ENCODE measurements around the gene ACTG1. TPM values are rescaled to one million over a fixed set of nuclear protein-coding genes. Genes with fewer than 3 reads are reported as not detected.
A peak's percentile ranks its signal among the peaks of the same experiment; 100 is the strongest.

The ACTG1 gene
- total RNA-seq, 1 experiment from 2014 or later, result 4,160 TPM

DNA sequence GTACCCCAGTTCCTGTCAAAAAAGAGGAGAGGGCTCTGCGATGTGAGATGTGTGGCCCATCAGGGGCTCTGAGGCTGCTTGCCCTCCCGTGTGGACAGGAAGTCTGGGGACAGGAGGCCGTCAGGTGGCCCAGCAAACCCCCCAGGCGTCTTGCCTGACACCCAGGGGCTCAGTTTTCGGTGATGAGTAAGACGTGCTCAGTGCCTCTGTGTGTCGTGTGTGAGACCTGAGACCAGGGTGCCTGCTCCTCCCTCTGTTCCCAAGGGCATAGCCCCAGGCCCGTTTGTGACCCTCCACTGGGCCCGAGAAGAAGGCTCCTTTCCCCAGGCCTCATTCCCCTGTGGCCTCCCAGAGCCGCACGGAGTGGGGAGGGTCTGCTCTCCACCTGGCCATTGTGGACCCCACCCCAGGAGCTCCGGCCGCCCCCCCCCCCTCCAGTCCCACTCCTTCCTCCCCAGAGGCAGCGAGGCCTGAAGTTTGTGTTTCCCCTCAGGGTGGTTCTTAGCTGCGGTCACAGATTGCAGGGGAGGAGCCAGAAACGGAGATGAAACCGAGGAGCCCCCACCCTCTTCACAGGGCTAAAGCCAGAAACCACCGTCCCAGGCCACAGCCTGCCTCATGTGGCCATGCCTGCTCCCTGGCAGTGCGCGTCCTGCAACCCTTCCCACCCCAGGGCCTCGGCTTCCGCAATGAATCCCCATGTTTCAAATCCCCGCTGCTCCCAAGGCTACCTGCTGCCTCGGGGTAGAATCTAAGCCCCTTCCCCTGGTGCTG lies 4.9 kb upstream of the ACTG1 start:
- peak overlapping the region; percentile 49 to 67; a peak in 3 of 5 replicates for H3K4me3 Mint-ChIP-seq
- Histone ChIP-seq H3K9me3 (ENCODE audit: control insufficient read depth, low read depth, low read length) (no peaks in the 10 kb centered on the region), H2BK12ac (ENCODE audit: insufficient read length, low read depth, low read length) (no peak overlapping the region), H3K4me1 (ENCODE audit: insufficient read depth, low read length) (peaks cover 4% of the 10 kb centered on the region; the same call in 1 of the 2 replicates), H2AFZ (ENCODE audit: low read length) (no peak overlapping the region), H3K79me2 (ENCODE audit: insufficient read depth, low read length) (peaks cover 7% of the 10 kb centered on the region; the same call in 1 of the 2 replicates), H3K27me3 (ENCODE audit: insufficient read depth, low read length) (no peaks in the 10 kb centered on the region; the same call in 1 of the 2 replicates), H3K23me2 (ENCODE audit: insufficient read length, low read depth, low read length, poor library complexity, severe bottlenecking) (peaks cover 30% of the 10 kb centered on the region), H2BK15ac (ENCODE audit: low read depth, low read length) (no peak overlapping the region), H3K18ac (ENCODE audit: insufficient read length, low read depth, low read length) (no peak overlapping the region), H2BK20ac (ENCODE audit: low read depth, low read length, poor library complexity, severe bottlenecking) (no peak overlapping the region), H2AK5ac (ENCODE audit: insufficient read length, low read length) (no peak overlapping the region), H3K9ac (ENCODE audit: extremely low read depth, insufficient read length, low read length) (no peak overlapping the region), H3K79me1 (ENCODE audit: insufficient read depth, low read depth, low read length, poor library complexity, severe bottlenecking) (peaks cover 2% of the 10 kb centered on the region), H4K8ac (replicated peaks; ENCODE audit: insufficient read length, low read depth, low read length) (no peak overlapping the region), H2BK120ac (ENCODE audit: low read depth, low read length, poor library complexity, severe bottlenecking) (no peak overlapping the region), H3K14ac (ENCODE audit: insufficient read depth, low read length) (no peak overlapping the region), H2BK5ac (ENCODE audit: insufficient read length, low read length) (no peak overlapping the region), H3K27ac (ENCODE audit: insufficient read length, low read depth, low read length) (no peak overlapping the region), H3K23ac (ENCODE audit: insufficient read length, low read depth, low read length) (no peak overlapping the region), H3K4ac (ENCODE audit: low read depth, low read length) (no peak overlapping the region), H4K5ac (ENCODE audit: insufficient read length, low read depth, low read length) (no peak overlapping the region), H3K56ac (ENCODE audit: insufficient read length, low read depth, low read length) (no peak overlapping the region), H3K4me2 (ENCODE audit: insufficient read depth, insufficient read length, low read length) (no peak overlapping the region), H4K91ac (ENCODE audit: insufficient read length, low read depth, low read length) (no peak overlapping the region), H4K20me1 (ENCODE audit: control insufficient read depth, insufficient read depth, insufficient read length) (no peaks in the 10 kb centered on the region), H3T11ph (ENCODE audit: low read length) (no peak overlapping the region)
- H3K27me3 Mint-ChIP-seq (ENCODE audit: low read depth), result peaks cover 34% of the 10 kb centered on the region
- H3K4me1 Mint-ChIP-seq, result peaks cover 21 to 25% of the 10 kb centered on the region in 2 experiments
- TF ChIP-seq, protein P1, sequence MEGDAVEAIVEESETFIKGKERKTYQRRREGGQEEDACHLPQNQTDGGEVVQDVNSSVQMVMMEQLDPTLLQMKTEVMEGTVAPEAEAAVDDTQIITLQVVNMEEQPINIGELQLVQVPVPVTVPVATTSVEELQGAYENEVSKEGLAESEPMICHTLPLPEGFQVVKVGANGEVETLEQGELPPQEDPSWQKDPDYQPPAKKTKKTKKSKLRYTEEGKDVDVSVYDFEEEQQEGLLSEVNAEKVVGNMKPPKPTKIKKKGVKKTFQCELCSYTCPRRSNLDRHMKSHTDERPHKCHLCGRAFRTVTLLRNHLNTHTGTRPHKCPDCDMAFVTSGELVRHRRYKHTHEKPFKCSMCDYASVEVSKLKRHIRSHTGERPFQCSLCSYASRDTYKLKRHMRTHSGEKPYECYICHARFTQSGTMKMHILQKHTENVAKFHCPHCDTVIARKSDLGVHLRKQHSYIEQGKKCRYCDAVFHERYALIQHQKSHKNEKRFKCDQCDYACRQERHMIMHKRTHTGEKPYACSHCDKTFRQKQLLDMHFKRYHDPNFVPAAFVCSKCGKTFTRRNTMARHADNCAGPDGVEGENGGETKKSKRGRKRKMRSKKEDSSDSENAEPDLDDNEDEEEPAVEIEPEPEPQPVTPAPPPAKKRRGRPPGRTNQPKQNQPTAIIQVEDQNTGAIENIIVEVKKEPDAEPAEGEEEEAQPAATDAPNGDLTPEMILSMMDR (conservative IDR thresholded peaks at IDR 0.05), result no peak
- DNase-seq, result peak; percentile 70
- H3K9me3 Mint-ChIP-seq, result no peaks in the 10 kb centered on the region
- H3K27ac Mint-ChIP-seq, result no peak overlapping the region
- no CpG with 5 or more reads among the region's 24 CpGs for WGBS (ENCODE audit: extremely low coverage, insufficient read length, low lambda C conversion rate)
- peaks cover 0 to 5% (median 0%) of the 10 kb centered on the region in 3 experiments; a peak in 1 of 7 replicates for H3K36me3 Mint-ChIP-seq (ENCODE audit: insufficient read depth in 1 of 3, low read depth in 3 of 3)

Measured in H9 (cell line).